ENCODE measurements around the gene CLDN5. TPM values are rescaled to one million over a fixed set of nuclear protein-coding genes. Genes with fewer than 3 reads are reported as not detected.

Gene CLDN5
- total and polyA plus RNA-seq, 2 of the 4 experiments (the other 2 are of a cell fraction): 0.18 to 0.21 TPM

GRCh38 chr22:19525666-19526065 lies 1.5 kb upstream of the CLDN5 start:
- Histone ChIP-seq H3K14ac (replicated peaks; ENCODE audit: low read depth, low read length) (no peak overlapping the region), H4K20me1 (ENCODE audit: insufficient read depth, low read length) (peaks cover 4% of the 10 kb centered on the region; the same call in 1 of the 2 replicates)

More at GRCh38 chr22:19525666-19526065, 1.5 kb upstream of the CLDN5 start:
- no peak overlapping the region for H2BK5ac ChIP-seq (ENCODE audit: low read depth, low read length, poor library complexity, severe bottlenecking)
- no peak overlapping the region for H3K4me2 ChIP-seq (ENCODE audit: low read depth, low read length)
- WGBS, 2 experiments (ENCODE audit: extremely low coverage in 2 of 2, insufficient read length in 1 of 2): no CpG with 5 or more reads among the region's 3 CpGs
- POLR2A ChIA-PET (ENCODE audit: unreplicated experiment): no interaction called here
- dilution Hi-C loops (cut with HindIII; ENCODE audit: low sequenced_read_pairs, unreplicated experiment): no loop called here
- H3K9ac ChIP-seq (ENCODE audit: low read depth, low read length): no peak overlapping the region
- no peaks in the 10 kb centered on the region for H3K9me3 ChIP-seq (ENCODE audit: control insufficient read depth, insufficient read depth, low read length)
- no peaks in the 10 kb centered on the region for H3K36me3 ChIP-seq (ENCODE audit: control insufficient read depth, insufficient read depth, low read length)
- H3K18ac ChIP-seq (ENCODE audit: low read depth, low read length): no peak overlapping the region
- no peak overlapping the region for H3K56ac ChIP-seq (ENCODE audit: extremely low read depth, insufficient read depth, low read length)
- no peaks in the 10 kb centered on the region for H3K9me1 ChIP-seq (ENCODE audit: insufficient read depth, low read length)
- no peak overlapping the region for H3K4ac ChIP-seq (ENCODE audit: low read depth, low read length)
- CTCF ChIA-PET: no interaction called here
- H2BK20ac ChIP-seq (ENCODE audit: low read depth, low read length): no peak overlapping the region
- H3K27ac ChIP-seq (ENCODE audit: insufficient read depth, low read length): no peak overlapping the region
- intact Hi-C loops (cut with micrococcal nuclease): no loop called here
- no peak overlapping the region for H2BK15ac ChIP-seq (ENCODE audit: low read depth, low read length)
- H3K27me3 ChIP-seq (ENCODE audit: control insufficient read depth, insufficient read depth, low read length): peaks cover 17% of the 10 kb centered on the region
- TF ChIP-seq CEBPB (IDR thresholded peaks at IDR 0.05; ENCODE audit: low read depth, low read length): no peak
- TF ChIP-seq, protein P1, sequence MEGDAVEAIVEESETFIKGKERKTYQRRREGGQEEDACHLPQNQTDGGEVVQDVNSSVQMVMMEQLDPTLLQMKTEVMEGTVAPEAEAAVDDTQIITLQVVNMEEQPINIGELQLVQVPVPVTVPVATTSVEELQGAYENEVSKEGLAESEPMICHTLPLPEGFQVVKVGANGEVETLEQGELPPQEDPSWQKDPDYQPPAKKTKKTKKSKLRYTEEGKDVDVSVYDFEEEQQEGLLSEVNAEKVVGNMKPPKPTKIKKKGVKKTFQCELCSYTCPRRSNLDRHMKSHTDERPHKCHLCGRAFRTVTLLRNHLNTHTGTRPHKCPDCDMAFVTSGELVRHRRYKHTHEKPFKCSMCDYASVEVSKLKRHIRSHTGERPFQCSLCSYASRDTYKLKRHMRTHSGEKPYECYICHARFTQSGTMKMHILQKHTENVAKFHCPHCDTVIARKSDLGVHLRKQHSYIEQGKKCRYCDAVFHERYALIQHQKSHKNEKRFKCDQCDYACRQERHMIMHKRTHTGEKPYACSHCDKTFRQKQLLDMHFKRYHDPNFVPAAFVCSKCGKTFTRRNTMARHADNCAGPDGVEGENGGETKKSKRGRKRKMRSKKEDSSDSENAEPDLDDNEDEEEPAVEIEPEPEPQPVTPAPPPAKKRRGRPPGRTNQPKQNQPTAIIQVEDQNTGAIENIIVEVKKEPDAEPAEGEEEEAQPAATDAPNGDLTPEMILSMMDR (conservative IDR thresholded peaks at IDR 0.05; ENCODE audit: low read depth, low read length): no peak
- H3K79me1 ChIP-seq (ENCODE audit: low read depth in 1 of 2, low read length in 2 of 2): no peaks in the 10 kb centered on the region
- DNase-seq (no peak), ATAC-seq (ENCODE audit: low read depth) (no peak)
- no peak overlapping the region for H4K91ac ChIP-seq (ENCODE audit: insufficient read depth, low read depth, low read length)
- no peak overlapping the region for H4K5ac ChIP-seq (ENCODE audit: low read depth, low read length)
- no peak overlapping the region for H2BK120ac ChIP-seq (ENCODE audit: low read depth, low read length)
- H3K4me1 ChIP-seq (ENCODE audit: control insufficient read depth, insufficient read depth, low read length): no peaks in the 10 kb centered on the region; the same call in 1 of the 2 replicates
- no peak overlapping the region for H3K4me3 ChIP-seq (ENCODE audit: insufficient read depth, low read depth, low read length)
- no peak overlapping the region for H3K23ac ChIP-seq (ENCODE audit: low read depth, low read length)
- in situ Hi-C loops (cut with MboI; ENCODE audit: low sequenced_read_pairs): no loop called here
- no peak overlapping the region for H4K8ac ChIP-seq (ENCODE audit: low read depth in 2 of 2, low read length in 2 of 2)
- BruUV-seq (replicated peaks): no TSS peak
- H2AK9ac ChIP-seq (replicated peaks; ENCODE audit: low read depth, low read length, poor library complexity): no peak overlapping the region
- no peak overlapping the region for H2AFZ ChIP-seq (replicated peaks; ENCODE audit: low read length, poor library complexity)
- H2AK5ac ChIP-seq (ENCODE audit: low read depth, low read length): no peak overlapping the region
